ENCODE data around the gene DNMBP.

DNA sequence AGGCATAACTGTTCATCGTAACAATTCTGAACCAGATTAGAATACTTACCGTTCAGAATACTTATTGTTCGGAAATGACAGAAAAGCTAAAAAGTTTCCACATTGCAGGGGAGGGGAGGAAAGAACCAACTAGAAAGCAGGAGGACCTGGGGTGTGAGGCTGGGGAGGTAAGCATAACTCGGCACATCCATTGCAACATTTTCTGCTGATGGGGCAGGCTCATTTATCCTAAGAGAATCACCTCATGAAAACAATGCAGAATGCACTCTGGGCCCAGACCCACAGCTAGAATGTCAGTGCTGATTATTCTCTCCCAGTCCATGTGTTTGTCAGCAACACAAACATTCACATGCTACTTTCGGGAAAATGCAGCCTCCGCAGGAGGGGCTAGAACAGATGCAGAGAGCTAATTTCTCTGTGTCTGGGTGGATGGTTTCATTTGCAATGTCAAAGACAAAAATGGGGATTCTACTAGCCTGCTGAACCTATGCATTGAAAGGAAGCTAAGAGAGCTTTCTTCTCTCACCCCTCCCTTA lies 9.6 kb downstream of the DNMBP start:
- no peak for TF ChIP-seq POLR2A (IDR thresholded peaks at IDR 0.05; ENCODE audit: low read depth, low read length)
- TF ChIP-seq, protein P1, sequence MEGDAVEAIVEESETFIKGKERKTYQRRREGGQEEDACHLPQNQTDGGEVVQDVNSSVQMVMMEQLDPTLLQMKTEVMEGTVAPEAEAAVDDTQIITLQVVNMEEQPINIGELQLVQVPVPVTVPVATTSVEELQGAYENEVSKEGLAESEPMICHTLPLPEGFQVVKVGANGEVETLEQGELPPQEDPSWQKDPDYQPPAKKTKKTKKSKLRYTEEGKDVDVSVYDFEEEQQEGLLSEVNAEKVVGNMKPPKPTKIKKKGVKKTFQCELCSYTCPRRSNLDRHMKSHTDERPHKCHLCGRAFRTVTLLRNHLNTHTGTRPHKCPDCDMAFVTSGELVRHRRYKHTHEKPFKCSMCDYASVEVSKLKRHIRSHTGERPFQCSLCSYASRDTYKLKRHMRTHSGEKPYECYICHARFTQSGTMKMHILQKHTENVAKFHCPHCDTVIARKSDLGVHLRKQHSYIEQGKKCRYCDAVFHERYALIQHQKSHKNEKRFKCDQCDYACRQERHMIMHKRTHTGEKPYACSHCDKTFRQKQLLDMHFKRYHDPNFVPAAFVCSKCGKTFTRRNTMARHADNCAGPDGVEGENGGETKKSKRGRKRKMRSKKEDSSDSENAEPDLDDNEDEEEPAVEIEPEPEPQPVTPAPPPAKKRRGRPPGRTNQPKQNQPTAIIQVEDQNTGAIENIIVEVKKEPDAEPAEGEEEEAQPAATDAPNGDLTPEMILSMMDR (IDR thresholded peaks at IDR 0.05; ENCODE audit: extremely low read depth in 1 of 2, insufficient read depth in 1 of 2, low read depth in 1 of 2, low read length in 2 of 2) = no peak
- TF ChIP-seq, protein P2, sequence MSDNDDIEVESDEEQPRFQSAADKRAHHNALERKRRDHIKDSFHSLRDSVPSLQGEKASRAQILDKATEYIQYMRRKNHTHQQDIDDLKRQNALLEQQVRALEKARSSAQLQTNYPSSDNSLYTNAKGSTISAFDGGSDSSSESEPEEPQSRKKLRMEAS (IDR thresholded peaks at IDR 0.05; ENCODE audit: insufficient read depth, insufficient read length) = no peak
- TF ChIP-seq JUN (IDR thresholded peaks at IDR 0.05; ENCODE audit: borderline replicate concordance, insufficient read depth, insufficient read length, low read depth) = no peak

All from endothelial cell of umbilical vein (primary cell).